Endometrium (tissue), 2 donors: ENCODE results near the gene ATF7.
"Not testable (repeated sequence)": the region's sequence is repeated elsewhere in the genome, so short reads cannot be mapped to it uniquely, and the experiment has no call there.

ENCODE experiments used
- FAIRE-seq: peaks from 2 replicates; lab custom pipeline; 2012; peaks lifted over from hg19 to GRCh38; lab: Jason Lieb, UNC
- donor health status: control.
- donor health status: control.

ATF7 gene

DNA sequence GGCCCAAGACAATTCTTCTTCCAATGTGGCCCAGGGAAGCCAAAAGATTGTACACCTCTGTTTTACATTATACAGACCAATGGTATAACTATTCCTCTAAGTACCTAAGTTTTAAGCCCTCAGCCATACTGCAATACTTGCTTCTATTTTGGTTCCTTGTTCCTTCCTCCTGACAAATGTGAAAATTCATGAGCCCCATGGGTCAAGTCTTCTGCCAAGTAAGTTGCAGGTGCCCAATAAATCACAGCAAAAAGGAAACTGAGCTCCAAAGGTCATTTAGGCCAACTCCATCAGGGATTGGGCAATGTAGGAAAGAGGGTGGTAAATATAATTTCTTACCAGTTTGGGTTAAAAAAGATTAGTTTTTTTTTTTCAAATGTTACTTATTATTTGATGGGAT, 61.2 kb downstream of the ATF7 start:
- no peak for FAIRE-seq

DNA sequence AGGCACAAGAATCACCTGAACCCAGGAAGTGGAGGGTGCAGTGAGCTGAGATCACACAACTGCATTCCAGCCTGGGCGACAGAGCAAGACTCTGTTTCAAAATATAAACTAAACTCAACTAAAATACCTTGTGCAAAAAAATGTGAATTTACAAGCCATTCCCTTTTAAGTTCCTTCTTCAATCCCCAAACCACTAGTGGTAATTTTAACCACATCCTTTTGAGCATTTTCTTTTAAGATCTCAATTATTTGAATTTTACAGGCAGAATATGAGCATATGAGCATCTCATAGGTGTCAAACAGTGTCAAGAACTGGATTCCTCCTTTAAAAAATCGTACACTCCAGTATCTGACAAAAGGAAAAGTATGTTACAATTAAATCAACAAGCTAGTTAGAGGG, 61.9 kb downstream of the ATF7 start:
- FAIRE-seq, result no peak

DNA sequence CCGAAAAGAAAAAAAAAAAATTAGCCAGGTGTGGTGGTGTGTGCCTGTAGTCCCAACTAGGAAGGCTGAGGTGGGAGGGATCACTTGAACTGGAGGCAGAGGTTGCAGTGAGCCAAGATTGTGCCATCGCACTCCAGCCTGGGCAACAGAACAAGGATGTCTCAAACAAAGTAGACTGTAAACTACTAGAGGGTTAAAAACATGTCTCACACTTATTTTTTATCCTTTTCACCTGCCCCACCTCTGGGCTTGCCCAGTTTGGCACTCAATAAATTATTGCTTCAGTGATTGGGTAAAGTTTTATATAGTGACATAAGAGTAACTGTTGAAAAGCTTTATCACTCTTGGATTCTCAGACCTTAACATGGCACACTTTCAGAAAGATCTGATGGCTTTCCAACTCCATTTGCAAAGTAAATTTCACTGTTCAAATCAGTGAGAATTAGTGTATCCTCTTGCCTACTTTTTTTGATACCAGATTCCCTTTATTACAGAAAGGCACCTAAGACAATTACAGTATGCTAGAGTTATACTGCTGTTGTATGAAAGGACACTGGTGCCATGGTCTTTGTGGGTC, 62.6 kb downstream of the ATF7 start:
- no peak for FAIRE-seq

DNA sequence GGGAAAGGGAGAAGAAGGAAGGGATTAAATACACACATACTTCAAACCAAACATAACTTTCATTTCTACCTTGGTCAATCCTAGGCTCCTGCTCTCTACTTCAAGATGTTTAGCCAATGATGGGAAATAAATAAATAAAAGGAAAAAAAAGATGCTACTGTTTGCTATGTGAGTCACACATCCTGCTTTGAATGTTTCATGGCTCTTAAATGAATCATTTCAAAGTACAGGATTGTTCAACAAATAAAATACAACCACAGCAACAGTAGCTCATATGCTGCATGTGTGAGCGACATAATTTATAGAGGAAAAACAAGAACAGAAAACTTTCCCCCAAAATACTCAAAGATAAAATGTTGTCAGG, 64.6 kb downstream of the ATF7 start:
- FAIRE-seq, result no peak

DNA sequence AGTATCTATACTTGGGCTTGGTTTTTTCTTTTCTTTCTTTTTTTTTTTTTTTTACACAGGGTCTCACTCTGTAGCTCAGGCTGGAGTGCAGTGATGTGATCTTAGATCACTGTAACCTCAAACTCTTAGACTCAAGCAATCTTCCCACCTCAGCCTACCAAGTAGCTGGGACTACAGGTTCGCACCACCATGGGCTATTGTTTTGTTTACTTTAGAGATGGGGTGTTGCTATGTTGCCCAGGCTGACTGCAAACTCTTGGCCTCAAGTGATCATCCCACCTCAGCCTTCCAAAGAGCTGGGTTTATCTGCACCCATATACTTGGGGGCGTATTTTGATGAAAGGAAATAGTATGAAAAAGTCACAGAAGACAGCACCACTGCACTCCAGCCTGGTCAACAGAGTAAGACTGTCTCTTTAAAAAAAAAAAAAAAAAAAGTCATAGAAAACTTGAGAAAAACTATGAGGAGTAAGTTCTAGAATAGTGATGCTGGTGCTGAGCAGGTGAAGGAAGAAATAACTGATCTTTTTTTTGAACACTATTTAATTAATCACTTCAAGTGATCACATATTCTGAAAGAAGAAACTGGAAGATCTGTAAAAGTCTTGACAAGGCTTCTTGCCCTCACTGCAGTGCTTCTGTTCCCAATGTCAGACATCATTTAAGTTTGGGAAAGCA, 65.1 kb downstream of the ATF7 start:
- FAIRE-seq, result no peak

DNA sequence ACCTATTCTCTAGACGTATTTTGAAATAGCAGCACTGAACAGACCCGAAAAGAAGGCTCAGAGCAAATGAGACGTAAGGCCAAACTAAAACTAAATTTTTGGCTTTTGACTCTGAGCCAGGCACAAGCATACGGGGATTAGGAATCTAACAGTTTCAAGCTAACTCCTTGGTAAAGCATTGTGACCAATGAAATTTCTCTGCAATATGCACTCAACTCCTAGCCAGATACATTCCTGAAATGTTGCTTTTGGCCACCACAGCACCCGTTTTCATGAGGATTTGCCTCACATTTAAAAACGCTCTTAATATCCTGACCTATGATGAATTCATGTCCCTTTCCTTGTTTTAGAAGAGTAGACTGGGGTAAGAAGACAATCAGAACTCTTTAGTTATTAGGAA, 65.8 kb downstream of the ATF7 start:
- no peak for FAIRE-seq

DNA sequence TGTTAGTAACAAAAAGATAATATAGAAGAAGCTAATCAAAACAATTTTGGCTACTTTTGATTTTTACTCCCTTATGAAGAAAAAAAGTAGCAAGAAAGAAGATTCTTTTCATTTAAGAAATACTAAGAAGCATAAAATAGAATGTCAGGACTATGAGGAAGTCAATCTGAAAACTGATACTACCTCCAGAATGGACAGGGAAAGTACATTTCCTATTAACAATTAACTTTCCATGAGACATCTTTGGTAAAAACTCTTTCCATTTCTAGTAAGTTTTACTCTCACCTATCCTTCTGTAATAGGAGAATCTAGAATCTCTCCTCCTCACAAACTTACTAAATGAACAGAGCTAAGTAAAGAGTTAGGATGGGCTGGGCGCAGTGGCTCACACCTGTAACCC, 67.6 kb downstream of the ATF7 start:
- FAIRE-seq, result no peak

DNA sequence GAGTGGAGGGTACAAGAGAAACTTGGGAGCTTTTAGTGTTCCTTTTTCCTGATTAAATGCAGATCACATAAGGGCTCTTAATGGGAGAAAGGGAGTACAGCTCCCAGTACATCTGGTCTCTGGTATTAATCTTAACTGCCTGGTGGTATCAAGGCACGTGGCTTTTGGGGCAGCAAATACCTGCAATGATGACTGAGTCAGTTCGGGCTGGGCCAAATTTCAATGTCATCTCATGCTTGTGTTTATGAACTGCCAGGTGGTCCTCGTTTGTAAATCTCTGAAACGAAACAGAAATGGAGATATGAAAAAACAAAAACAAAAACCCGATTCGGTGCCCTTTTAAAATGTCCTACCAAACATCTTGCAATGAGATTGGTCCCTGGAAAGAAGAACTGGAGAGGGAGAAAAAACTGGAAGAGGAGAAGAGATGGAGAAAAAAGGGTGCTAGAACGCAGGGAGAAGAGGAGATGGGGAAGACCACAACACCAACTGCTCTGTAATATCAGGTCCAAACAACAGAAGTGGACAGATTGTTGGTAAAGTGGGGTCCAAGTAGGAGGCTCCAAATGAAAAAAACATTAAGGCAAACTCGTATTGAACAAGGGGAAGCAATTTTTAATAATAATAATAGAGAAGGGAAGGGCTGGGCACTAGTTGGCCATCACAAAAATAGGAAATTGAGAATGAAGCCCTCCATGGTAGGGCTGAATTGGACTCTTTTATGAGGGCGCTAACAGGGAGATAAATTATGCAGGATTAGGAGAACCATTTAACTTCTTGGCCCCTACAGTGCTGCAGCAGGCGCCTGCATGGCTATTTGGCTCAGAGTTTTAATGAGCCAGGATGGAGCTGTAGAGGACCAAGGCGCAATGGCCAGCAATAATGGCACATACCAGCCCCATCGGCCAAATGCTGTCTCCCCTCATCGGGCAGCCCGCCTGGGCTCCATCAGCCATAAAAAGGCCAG, 73.5 kb downstream of the ATF7 start:
- no peak for FAIRE-seq

DNA sequence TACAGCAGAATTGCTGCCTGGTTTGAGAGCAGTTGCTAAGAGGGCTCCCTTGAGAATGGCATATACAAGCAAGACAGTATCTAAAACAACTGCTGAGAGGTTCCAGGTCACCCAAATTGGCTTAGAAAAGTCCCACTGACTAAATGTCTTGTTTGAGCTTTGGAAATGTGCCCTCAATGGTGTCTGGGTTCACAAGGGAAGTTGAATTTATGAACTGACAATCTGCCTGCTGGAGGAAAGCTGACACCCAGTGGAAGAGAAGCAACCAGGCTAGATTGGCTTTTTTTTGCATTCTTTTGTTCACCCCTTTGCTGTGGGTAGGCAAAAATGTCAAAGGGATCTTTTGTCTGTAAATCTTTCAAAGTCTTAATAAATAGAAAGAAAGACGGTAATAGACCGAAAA, 74.3 kb downstream of the ATF7 start:
- no peak for FAIRE-seq

DNA sequence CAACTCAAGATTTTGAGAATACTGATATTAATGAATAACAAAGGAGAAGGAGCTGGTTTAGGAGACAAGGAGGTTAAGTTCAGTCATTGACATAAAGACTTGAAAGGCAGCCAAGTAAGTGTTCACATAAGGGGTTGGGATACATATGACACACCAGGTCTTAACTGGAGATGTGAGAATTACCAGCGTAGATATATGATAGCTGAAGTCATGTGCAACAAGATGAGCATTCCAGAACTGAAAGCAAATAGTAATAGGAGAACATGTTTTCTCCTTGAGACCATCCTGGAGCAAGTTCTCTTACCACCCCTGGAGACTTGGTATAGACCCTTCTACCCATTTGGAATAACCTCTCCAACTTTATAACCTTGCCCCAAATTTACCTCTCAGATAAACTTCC, 75.6 kb downstream of the ATF7 start:
- FAIRE-seq, result no peak

DNA sequence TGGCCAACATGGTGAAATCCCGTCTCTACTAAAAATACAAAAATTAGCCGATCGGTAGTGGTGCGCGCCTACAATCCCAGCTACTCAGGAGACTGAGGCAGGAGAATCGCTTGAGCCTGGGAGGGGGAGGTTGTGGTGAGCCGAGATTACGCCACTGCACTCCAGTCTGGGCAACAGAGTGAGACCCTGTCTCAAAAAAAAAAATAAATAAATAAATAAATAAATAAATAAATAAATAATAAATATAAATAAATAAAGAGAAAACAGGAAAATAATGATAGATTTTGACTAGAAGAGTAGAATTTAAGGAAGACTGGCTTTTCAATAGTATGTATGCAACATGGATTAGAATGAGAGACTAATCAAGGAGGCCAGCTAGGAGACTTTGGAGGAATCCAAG, 76.1 kb downstream of the ATF7 start:
- FAIRE-seq, result not testable (repeated sequence)

DNA sequence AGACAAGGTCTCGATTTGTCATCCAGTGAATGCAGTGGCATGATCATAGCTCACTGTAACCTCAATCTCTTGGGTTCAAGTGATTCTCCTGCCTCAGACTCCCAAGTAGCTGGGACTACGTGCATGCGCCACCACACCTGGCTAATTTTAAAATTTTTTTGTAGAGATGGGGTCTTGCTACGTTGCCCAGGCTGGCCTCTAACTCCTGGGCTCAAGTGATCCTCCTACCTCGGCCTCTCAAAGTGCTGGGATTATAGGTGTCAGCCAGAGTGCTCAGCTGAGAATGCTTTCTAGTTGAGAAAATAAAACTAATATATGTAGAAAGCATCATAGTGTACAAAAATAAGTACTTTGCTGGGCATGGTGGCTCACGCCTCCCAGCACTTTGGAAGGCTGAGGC, 77.8 kb downstream of the ATF7 start:
- FAIRE-seq, result not testable (repeated sequence)

DNA sequence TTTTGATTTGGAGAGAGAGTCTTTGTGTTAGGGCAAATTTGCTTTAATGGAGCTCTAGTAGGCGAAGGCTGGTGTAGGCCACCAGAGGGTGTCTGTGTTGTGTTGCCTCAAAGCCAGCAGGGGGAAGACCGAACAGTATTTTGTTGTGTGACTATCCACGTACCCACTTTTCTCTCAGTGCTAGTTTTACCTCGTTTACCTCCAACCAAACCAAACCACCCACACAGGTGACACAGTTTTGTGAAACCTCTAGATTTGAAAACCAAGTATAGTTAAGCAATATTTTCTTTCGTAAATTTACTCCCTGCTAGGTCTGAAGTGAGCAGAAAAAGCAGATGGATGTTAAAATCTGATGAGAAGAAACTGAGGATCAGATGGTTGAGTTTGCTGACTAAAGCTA, 82.6 kb downstream of the ATF7 start:
- no peak for FAIRE-seq

DNA sequence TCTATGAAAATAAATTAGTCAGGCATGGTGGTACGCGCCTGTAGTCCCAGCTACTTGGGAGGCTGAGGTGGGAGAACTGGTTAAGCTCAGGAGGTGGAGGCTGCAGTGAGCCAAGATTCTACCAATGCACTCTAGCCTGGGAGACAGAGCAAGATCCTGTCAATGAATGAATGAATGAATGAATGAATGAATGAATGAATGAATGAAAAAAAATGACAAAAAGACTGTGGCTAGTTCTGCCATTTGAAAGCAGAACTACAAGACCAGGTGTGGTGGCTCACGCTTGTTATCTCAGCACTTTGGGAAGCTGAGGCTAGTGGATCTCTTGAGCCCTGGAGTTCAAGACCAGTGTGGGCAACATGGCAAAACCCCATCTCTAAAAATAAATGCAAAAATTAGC, 86.7 kb downstream of the ATF7 start:
- no peak for FAIRE-seq

DNA sequence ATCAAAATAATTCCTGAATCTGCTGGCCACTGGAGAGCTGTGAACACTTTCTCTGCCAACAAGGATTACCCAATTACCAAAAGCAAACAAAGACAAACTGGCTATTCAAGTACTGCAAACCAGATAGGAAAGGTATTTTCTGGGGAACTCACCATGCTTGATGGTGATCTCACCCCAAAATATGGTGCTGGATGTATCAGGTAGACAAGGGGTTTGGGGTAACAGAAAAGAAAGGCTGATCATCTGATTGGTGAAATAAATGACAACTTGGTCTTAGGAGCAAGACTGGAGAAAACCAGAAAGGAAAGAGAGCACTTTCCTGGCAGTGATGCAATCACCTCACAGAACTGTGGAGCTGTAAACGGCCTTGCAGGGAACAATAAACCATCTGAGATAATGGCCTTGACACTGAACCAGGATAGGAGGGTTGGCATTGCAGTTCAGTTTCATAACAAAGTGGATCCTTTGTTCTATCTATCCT, 87.9 kb downstream of the ATF7 start:
- no peak for FAIRE-seq

DNA sequence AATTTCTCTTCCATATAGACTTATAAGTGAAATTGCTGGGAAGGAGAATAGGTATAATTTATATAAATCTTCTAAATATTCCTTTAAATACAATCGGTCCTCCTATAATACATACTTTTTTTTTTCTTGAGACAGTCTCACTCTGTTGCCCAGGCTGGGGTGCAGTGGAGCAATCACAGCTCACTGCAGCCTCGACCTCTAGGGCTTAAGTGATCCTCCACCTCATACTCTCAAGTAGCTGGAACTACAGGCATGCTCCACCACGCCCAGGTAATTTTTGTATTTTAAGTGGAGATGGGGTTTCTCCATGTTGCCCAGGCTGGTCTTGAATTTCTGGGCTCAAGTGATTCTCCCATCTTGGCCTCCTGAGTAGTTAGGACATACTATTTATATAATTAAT, 89.2 kb downstream of the ATF7 start:
- no peak for FAIRE-seq

DNA sequence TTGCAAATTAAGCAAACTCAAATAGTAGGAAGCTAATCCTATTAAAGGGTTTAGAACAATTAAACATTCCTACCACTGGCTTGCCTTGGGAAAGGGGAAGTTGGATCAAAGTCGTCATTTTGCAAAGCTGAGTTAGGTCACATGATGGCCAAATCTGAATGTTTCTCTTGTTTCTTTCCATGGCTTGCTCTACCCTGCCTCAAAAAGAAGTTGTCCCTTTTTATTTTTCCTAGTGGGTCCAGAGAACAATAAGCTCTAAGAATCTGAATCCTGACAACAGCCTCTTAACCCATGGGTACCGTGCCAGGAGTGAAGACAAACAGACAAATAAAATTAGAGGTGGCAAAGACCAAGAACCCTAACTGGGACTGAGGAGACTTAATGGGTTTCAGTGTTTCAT, 92.7 kb downstream of the ATF7 start:
- FAIRE-seq, result no peak

DNA sequence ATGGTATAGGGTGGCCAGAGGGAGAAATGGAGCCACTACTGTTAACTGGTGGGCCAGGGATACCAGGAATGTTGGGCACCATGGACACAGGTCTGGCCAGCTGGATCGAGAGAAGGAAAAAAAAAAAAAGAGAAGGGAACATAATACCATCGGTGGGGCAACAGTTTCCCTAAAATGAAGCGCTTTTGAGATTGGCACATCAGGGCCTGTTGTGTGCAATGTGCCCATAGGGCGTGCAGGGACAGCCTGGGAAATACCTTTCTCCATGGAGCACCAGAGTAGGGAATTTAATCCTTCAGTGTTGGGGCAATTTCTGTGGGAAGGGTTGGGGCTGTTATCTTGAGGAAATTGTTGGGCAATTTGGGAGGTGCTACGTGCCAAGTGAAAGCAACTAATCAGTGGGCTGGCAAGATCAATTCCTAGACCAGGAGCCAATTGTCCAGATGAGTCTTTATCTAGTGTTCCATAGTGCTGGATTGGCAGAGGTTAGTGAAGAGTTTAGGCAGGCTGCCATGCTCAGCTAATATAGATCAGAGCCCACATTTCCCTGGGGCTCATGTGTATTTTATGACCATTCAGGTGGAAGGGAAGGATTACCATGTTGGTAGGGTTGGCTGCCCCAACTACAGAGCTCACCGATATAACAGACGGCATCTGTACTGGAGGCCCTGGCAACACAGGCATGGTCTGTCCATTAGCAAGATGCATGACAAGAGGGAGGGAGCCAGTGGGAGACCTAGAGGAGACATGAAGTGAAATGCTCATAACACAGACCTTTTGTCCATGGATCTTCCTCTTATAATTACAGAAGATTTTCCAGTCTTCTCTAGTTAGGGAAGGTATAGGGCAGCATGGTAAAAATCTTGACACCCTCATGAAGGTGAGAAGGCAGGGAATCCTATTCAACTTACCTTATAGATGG, 93.4 kb downstream of the ATF7 start:
- no peak for FAIRE-seq

DNA sequence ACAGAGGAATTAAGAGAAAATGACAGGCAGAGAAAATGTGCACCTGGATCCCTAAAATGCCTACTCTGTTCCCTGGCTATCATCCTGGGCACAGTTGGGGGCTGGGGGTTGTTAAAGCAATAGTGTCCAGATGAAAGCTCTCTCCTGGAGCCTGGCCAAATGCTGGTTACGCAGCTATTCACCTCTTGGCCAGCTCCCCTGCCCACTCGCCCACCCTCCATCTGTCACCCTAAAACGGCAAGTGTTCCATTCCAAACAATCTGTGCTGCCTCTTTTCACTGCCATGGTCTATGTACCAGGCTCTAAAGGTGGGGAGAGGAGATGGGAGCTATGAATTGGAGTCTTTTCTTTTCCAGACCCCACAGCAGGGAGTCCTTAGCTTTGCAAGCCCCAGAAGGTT, 94.2 kb downstream of the ATF7 start:
- FAIRE-seq, result no peak

DNA sequence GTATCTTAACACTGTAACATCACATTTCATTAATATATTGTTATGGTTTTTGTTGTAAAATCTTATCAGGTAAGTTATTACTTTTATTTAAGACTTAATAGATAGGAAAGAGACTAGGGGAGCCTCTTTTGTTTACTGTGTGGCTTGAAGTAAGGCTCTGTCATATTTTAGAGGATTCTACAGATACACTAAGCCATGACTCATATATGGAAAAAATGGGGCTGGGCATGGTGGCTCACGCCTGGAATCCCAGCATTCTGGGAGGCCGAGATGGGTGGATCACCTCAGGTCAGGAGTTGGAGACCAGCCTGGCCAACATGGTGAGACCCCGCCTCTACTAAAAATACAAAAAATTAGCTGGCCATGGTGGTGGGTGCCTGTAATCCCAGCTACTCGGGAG, 95.3 kb downstream of the ATF7 start:
- no peak for FAIRE-seq

DNA sequence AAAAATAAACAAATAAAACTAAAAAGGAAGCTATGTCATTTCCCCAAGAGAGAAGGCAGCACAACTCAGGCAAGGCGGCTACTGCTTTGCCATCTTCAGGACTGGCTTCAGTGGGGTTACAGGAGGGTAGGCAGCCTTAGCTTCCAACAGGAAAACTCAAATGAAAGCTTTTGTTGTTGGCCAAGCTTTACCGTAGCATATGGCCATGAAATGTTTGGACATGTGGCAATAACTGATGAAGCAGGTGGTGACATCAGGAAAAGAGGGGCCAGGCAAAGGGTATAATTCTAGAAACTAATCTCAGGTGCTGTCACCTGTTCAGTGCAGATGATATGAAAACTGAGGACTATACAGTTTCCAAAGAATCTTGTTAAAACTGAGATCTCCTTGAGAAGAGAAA, 96.1 kb downstream of the ATF7 start:
- FAIRE-seq, result no peak

DNA sequence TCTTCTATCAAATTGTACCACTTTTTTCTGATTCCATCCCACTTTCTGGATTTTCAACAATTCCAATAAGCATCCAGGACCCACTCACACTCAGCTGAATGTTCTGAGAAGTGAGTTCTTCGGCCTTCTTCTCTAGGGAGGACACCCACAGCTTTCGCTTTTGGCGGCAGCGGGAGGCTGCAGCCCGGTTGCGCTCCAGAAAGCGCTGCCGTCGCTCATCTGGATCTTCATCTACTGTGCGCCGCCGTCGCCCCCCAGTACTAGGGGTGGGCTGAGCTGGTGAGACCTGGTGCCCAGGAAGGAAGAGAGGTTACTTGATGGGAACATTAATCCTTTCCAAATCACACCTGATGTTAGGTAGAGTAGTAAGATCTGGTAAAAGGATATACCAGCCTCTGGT, 101.7 kb downstream of the ATF7 start:
- FAIRE-seq, result no peak
